ENCODE measurements around the gene PLXNB2.

DNA sequence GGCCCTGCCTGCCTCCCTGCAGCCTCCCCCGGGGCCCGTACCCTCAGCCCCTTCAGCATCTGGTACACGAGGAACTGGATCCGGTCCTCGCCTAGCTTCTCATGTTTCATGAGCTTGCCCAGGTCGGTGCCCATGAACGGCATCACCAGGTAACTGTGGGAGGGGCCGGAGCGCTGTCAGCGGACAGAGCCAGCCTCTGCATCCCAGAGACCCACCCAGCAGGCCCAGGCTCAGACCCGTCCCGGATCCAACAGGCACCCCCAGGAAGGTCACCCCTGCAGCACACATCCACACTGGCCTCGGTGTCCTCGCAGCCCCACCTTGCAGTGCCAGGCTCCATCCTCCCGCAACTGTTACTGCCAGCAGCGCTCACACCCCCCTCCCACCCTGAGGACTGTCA is 50.4 kb downstream of the PLXNB2 start:
- TF ChIP-seq CTCF (conservative IDR thresholded peaks at IDR 0.05 in 1 of 2, IDR thresholded peaks at IDR 0.05 in 1 of 2; ENCODE audit: low read depth in 1 of 2, low read length in 2 of 2) (no peak), EZH2 (IDR thresholded peaks at IDR 0.05; ENCODE audit: low read length, missing control alignments) (no peak)
